ENCODE results near the gene ZNF865.

The ZNF865 gene

GRCh38 chr19:55609326-55609725, 3.9 kb downstream of the ZNF865 start:
- FAIRE-seq, result no peak

GRCh38 chr19:55611300-55611982, 6.0 kb downstream of the ZNF865 start:
- FAIRE-seq, result no peak

- no peak for FAIRE-seq
Observed at GRCh38 chr19:55611983-55612645, 6.7 kb downstream of the ZNF865 start.

GRCh38 chr19:55613396-55613795, 7.9 kb downstream of the ZNF865 start:
- FAIRE-seq, result no peak

- no peak for FAIRE-seq
Observed at GRCh38 chr19:55613930-55614710, 8.7 kb downstream of the ZNF865 start.

- no peak for FAIRE-seq
Observed at GRCh38 chr19:55614711-55615542, 9.5 kb downstream of the ZNF865 start.

GRCh38 chr19:55615543-55616394, 10.3 kb downstream of the ZNF865 start:
- FAIRE-seq, result no peak

GRCh38 chr19:55616395-55616875, 11.0 kb downstream of the ZNF865 start:
- no peak for FAIRE-seq

GRCh38 chr19:55617426-55617825, 12.0 kb downstream of the ZNF865 start:
- FAIRE-seq, result no peak

GRCh38 chr19:55618426-55618825, 13.0 kb downstream of the ZNF865 start:
- FAIRE-seq, result no peak

GRCh38 chr19:55619286-55619685, 13.8 kb downstream of the ZNF865 start:
- FAIRE-seq, result no peak

- FAIRE-seq, result no peak
Observed at GRCh38 chr19:55620410-55621204, 15.2 kb downstream of the ZNF865 start.

GRCh38 chr19:55621205-55621672, 15.8 kb downstream of the ZNF865 start:
- FAIRE-seq, result no peak

GRCh38 chr19:55621673-55622231, 16.3 kb downstream of the ZNF865 start:
- FAIRE-seq, result no peak

GRCh38 chr19:55622242-55622969, 17.0 kb downstream of the ZNF865 start:
- FAIRE-seq, result no peak

GRCh38 chr19:55623130-55623529, 17.7 kb downstream of the ZNF865 start:
- FAIRE-seq, result no peak

GRCh38 chr19:55623561-55623960, 18.1 kb downstream of the ZNF865 start:
- no peak for FAIRE-seq

- no peak for FAIRE-seq
Observed at GRCh38 chr19:55624109-55625003, 18.9 kb downstream of the ZNF865 start, which contains the start of gene ZNF784. Gene ZNF784, minus strand, starts transcription at chr19:55624566. Its CDS starts 5 bp downstream, at chr19:55624561.

- FAIRE-seq, result no peak
Observed at GRCh38 chr19:55625004-55625326, 19.5 kb downstream of the ZNF865 start.
